ENCODE results near the gene APC2.
A peak's percentile ranks its signal among the peaks of the same experiment; 100 is the strongest.
"Not testable (repeated sequence)": the region's sequence is repeated elsewhere in the genome, so short reads cannot be mapped to it uniquely, and the experiment has no call there.

Gene APC2

GRCh38 chr19:1474011-1474764 is 24.3 kb downstream of the APC2 start:
- H3K4me1 ChIP-seq (ENCODE audit: control insufficient read depth in 2 of 2, insufficient read depth in 2 of 2, low read length in 2 of 2): peaks cover 25 to 27% of the 10 kb centered on the region in 2 donors
- H3K27ac ChIP-seq (ENCODE audit: low read depth in 2 of 2, low read length in 2 of 2): no peak overlapping the region
- H3K9ac ChIP-seq (ENCODE audit: low read depth in 1 of 2, low read length in 2 of 2): no peak overlapping the region

GRCh38 chr19:1474765-1475351 is 24.9 kb downstream of the APC2 start:
- no peak overlapping the region for H3K9ac ChIP-seq (ENCODE audit: low read depth in 1 of 2, low read length in 2 of 2)
- no peaks in the 10 kb centered on the region for H3K9me3 ChIP-seq (ENCODE audit: control insufficient read depth in 2 of 2, low read length in 2 of 2)
- no peak overlapping the region for H3K27ac ChIP-seq (ENCODE audit: low read depth in 2 of 2, low read length in 2 of 2)
- H3K27me3 ChIP-seq (ENCODE audit: control insufficient read depth in 2 of 2, insufficient read depth in 2 of 2, low read length in 2 of 2): peaks cover 21 to 27% of the 10 kb centered on the region in 2 donors
- no peak overlapping the region for H3K4me3 ChIP-seq (ENCODE audit: low read length in 2 of 2)
- peaks cover 26 to 29% of the 10 kb centered on the region in 2 donors for H3K4me1 ChIP-seq (ENCODE audit: control insufficient read depth in 2 of 2, insufficient read depth in 2 of 2, low read length in 2 of 2)
- H3K36me3 ChIP-seq (ENCODE audit: control insufficient read depth in 2 of 2, insufficient read depth in 2 of 2, low read length in 2 of 2): peaks cover 3% of the 10 kb centered on the region in 2 donors

More at GRCh38 chr19:1474011-1474764, 24.3 kb downstream of the APC2 start:
- Histone ChIP-seq H3K4me3 (ENCODE audit: low read length in 2 of 2) (no peak overlapping the region), H3K36me3 (ENCODE audit: control insufficient read depth in 2 of 2, insufficient read depth in 2 of 2, low read length in 2 of 2) (peaks cover 3% of the 10 kb centered on the region in 2 donors), H3K9me3 (ENCODE audit: control insufficient read depth in 2 of 2, low read length in 2 of 2) (no peaks in the 10 kb centered on the region), H3K27me3 (ENCODE audit: control insufficient read depth in 2 of 2, insufficient read depth in 2 of 2, low read length in 2 of 2) (peaks cover 21 to 31% of the 10 kb centered on the region in 2 donors)

- Histone ChIP-seq H3K27me3 (ENCODE audit: control insufficient read depth in 2 of 2, insufficient read depth in 2 of 2, low read length in 2 of 2) (peaks cover 19% of the 10 kb centered on the region in 2 donors), H3K36me3 (ENCODE audit: control insufficient read depth in 2 of 2, insufficient read depth in 2 of 2, low read length in 2 of 2) (peaks cover 3% of the 10 kb centered on the region in 2 donors), H3K27ac (ENCODE audit: low read depth in 2 of 2, low read length in 2 of 2) (no peak overlapping the region), H3K9ac (ENCODE audit: low read depth in 1 of 2, low read length in 2 of 2) (no peak overlapping the region), H3K4me3 (ENCODE audit: low read length in 2 of 2) (no peak overlapping the region), H3K9me3 (ENCODE audit: control insufficient read depth in 2 of 2, low read length in 2 of 2) (no peaks in the 10 kb centered on the region), H3K4me1 (ENCODE audit: control insufficient read depth in 2 of 2, insufficient read depth in 2 of 2, low read length in 2 of 2) (peaks cover 16 to 19% of the 10 kb centered on the region in 2 donors)
Measured at GRCh38 chr19:1475751-1476437, 26.0 kb downstream of the APC2 start.

- not testable (repeated sequence) for H3K27ac ChIP-seq (ENCODE audit: low read depth in 2 of 2, low read length in 2 of 2); H3K9ac ChIP-seq (ENCODE audit: low read depth in 1 of 2, low read length in 2 of 2); H3K9me3 ChIP-seq (ENCODE audit: control insufficient read depth in 2 of 2, low read length in 2 of 2); H3K4me3 ChIP-seq (ENCODE audit: low read length in 2 of 2); H3K27me3 ChIP-seq (ENCODE audit: control insufficient read depth in 2 of 2, insufficient read depth in 2 of 2, low read length in 2 of 2); H3K36me3 ChIP-seq (ENCODE audit: control insufficient read depth in 2 of 2, insufficient read depth in 2 of 2, low read length in 2 of 2)
- peaks cover 7 to 12% of the 10 kb centered on the region in 2 donors for H3K4me1 ChIP-seq (ENCODE audit: control insufficient read depth in 2 of 2, insufficient read depth in 2 of 2, low read length in 2 of 2)
Measured at GRCh38 chr19:1477056-1477455, 27.1 kb downstream of the APC2 start.

GRCh38 chr19:1478934-1479707 is 29.2 kb downstream of the APC2 start, which contains the start of gene C19orf25:
Gene C19orf25, minus strand, starts transcription at chr19:1479215. Its CDS starts 312 bp downstream, at chr19:1478903.
- Histone ChIP-seq H3K27me3 (ENCODE audit: control insufficient read depth in 2 of 2, insufficient read depth in 2 of 2, low read length in 2 of 2) (no peaks in the 10 kb centered on the region), H3K9ac (ENCODE audit: low read depth in 1 of 2, low read length in 2 of 2) (peak within 1 kb of the TSS; percentile 63 to 85), H3K4me1 (ENCODE audit: control insufficient read depth in 2 of 2, insufficient read depth in 2 of 2, low read length in 2 of 2) (peaks cover 7 to 12% of the 10 kb centered on the region in 2 donors), H3K27ac (ENCODE audit: low read depth in 2 of 2, low read length in 2 of 2) (peak within 1 kb of the TSS; percentile 85 to 86), H3K36me3 (ENCODE audit: control insufficient read depth in 2 of 2, insufficient read depth in 2 of 2, low read length in 2 of 2) (peaks cover 3% of the 10 kb centered on the region in 2 donors), H3K9me3 (ENCODE audit: control insufficient read depth in 2 of 2, low read length in 2 of 2) (no peaks in the 10 kb centered on the region), H3K4me3 (ENCODE audit: low read length in 2 of 2) (peak within 1 kb of the TSS; percentile 88 to 95)

GRCh38 chr19:1481224-1481892 is 31.4 kb downstream of the APC2 start:
- Histone ChIP-seq H3K36me3 (ENCODE audit: control insufficient read depth in 2 of 2, insufficient read depth in 2 of 2, low read length in 2 of 2) (peaks cover 1 to 2% of the 10 kb centered on the region in 2 donors), H3K4me1 (ENCODE audit: control insufficient read depth in 2 of 2, insufficient read depth in 2 of 2, low read length in 2 of 2) (peaks cover 7 to 12% of the 10 kb centered on the region in 2 donors), H3K27ac (ENCODE audit: low read depth in 2 of 2, low read length in 2 of 2) (no peak overlapping the region), H3K9me3 (ENCODE audit: control insufficient read depth in 2 of 2, low read length in 2 of 2) (no peaks in the 10 kb centered on the region), H3K27me3 (ENCODE audit: control insufficient read depth in 2 of 2, insufficient read depth in 2 of 2, low read length in 2 of 2) (no peaks in the 10 kb centered on the region), H3K4me3 (ENCODE audit: low read length in 2 of 2) (no peak overlapping the region), H3K9ac (ENCODE audit: low read depth in 1 of 2, low read length in 2 of 2) (no peak overlapping the region)

- H3K36me3 ChIP-seq (ENCODE audit: control insufficient read depth in 2 of 2, insufficient read depth in 2 of 2, low read length in 2 of 2): no peaks in the 10 kb centered on the region
- H3K9me3 ChIP-seq (ENCODE audit: control insufficient read depth in 2 of 2, low read length in 2 of 2): no peaks in the 10 kb centered on the region
- H3K4me1 ChIP-seq (ENCODE audit: control insufficient read depth in 2 of 2, insufficient read depth in 2 of 2, low read length in 2 of 2): peaks cover 7 to 12% of the 10 kb centered on the region in 2 donors
- H3K27me3 ChIP-seq (ENCODE audit: control insufficient read depth in 2 of 2, insufficient read depth in 2 of 2, low read length in 2 of 2): no peaks in the 10 kb centered on the region
- H3K27ac ChIP-seq (ENCODE audit: low read depth in 2 of 2, low read length in 2 of 2): no peak overlapping the region
- H3K4me3 ChIP-seq (ENCODE audit: low read length in 2 of 2): no peak overlapping the region
- no peak overlapping the region for H3K9ac ChIP-seq (ENCODE audit: low read depth in 1 of 2, low read length in 2 of 2)
Measured at GRCh38 chr19:1481893-1482360, 32.0 kb downstream of the APC2 start.

- Histone ChIP-seq H3K9ac (ENCODE audit: low read depth in 1 of 2, low read length in 2 of 2) (no peak overlapping the region), H3K27ac (ENCODE audit: low read depth in 2 of 2, low read length in 2 of 2) (no peak overlapping the region), H3K4me1 (ENCODE audit: control insufficient read depth in 2 of 2, insufficient read depth in 2 of 2, low read length in 2 of 2) (peaks cover 7 to 12% of the 10 kb centered on the region in 2 donors), H3K9me3 (ENCODE audit: control insufficient read depth in 2 of 2, low read length in 2 of 2) (no peaks in the 10 kb centered on the region), H3K36me3 (ENCODE audit: control insufficient read depth in 2 of 2, insufficient read depth in 2 of 2, low read length in 2 of 2) (no peaks in the 10 kb centered on the region), H3K4me3 (ENCODE audit: low read length in 2 of 2) (no peak overlapping the region), H3K27me3 (ENCODE audit: control insufficient read depth in 2 of 2, insufficient read depth in 2 of 2, low read length in 2 of 2) (no peaks in the 10 kb centered on the region)
Measured at GRCh38 chr19:1482361-1483130, 32.6 kb downstream of the APC2 start.
